Middle frontal gyrus (tissue), 1 donor: ENCODE results near the gene CLIC1.

ENCODE experiments used
- DNase-seq: peaks from one replicate; pipeline ENCODE4 v3.0.0-alpha.2; 2015; ENCODE audit warnings: low spot score; ENCODE audit errors: extremely low spot score

Gene CLIC1

DNA sequence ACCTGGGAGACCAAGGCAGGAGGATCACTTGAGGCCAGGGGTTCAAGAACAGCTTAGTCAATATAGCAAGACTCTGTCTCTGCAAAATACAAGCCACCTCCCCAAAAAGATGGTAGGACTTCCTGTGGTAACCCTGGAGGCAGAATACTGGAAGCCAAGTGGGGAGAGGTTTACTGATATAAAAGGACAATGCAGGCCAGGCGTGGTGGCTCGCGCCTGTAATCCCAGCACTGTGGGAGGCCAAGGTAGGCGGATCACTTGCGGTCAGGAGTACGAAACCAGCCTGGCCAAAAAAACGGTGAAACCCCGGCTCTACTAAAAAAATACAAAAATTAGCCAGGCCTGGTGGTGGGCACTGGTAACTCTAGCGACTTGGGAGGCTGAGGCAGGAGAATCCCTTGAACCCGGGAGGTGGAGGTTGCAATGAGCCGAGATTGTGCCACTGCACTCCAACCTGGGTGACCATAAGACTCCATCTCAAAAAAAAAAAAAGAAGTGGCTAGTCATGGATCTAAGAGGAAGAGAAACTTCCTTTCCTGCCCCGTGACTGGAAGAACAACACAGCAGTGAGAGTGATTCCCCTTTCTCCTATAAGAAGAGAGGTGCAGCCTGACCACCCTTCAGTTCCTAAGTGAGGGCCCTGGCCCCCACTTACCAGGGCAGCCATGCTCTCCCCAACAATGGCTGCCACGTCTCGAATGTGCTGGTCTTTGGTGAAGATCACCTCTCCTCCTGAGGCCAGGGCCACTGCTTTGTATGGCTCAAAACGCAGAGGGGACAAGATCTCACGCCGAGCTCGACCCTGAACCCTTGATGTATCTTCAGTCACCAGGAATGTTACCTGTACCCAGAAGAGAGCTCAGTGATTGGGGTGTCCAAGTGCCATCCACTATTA, 32.3 kb upstream of the CLIC1 start:
- no peak for DNase-seq

DNA sequence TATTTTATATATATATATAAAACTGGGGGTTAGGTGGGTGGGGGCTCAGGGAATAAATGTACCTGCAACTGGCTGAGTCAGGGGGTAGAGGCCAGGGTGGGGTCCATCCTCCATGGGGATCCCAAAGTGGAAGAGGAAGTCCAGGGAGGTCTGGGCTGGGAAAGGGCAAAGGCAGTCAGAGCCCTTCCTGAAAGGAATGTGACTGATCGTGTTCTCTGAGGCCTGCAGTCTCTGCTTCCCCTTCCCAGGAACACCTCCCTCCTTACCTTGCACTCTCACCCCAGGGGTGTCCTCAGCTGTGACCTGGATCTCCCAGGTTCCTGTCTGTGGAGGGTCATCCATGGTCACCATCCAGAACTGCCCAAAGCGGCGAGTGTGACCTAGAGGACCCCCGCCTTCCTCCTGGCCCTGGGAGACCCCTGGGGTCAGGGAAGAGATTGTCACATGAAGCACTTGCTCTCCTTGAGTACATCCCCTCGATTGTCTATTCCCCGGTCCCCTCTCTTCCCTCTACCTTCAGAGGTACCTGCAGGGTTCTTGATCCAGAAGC, 30.8 kb upstream of the CLIC1 start:
- DNase-seq, result no peak

DNA sequence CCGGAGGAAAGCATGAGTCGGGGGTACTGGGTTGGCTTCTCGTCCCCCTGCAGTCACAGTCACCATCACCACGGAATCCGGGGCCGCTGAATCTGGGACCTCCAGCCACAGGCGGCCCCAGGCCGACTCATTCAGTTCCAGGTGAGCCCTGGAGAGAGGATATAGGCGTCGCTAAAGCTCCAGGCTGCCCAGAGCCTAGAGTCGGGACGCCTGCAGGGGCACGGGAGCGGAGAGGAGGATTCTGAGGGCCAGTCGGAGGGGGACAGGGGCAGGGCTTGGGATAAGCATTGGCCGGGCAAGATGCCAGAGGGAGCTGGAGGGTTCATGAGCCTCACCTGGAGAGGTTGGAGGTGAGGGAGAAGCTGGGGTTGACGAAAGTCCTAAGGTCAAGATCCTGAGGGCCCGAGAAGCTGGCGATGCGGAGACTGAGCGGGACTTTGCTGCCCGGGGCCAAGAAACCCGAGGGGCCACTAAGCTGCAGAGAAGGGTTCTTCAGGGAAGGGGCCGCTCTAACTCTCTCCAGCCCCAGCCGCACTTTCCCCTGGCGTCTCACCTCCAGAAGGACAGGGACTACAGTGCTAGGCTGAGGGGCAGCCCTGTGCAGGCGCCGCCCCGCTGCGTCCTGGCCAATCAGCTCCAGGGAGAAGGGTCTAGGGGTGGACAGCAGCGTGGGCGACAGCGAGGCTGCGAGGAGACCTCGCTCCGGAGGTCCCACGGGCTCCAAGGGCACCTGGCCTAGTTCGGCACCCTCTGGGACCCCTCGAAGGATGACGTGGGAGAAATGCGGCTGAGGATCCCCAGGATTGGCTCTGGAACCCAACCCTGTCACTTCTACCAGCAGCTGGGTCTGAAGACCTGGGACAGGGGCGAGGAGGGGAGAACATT, 29.8 kb upstream of the CLIC1 start:
- DNase-seq, result no peak

DNA sequence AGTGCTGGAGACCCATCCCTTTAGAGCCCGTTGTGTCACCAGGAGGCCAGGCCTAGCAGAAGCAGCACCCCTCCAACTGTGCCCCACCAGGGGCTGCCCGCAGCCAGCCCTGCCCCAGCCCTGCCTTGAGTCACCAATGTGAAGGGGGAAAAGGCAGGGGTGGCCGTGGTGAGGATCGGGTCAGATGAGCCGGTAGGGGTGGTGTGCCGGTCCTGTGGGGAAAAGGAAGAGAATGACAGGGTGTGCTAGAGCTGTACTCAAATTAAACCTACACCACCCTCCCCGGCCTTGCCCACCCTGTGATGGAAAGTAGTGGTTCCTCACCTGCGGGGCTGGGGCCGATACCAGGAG, 29.2 kb upstream of the CLIC1 start:
- DNase-seq, result no peak

DNA sequence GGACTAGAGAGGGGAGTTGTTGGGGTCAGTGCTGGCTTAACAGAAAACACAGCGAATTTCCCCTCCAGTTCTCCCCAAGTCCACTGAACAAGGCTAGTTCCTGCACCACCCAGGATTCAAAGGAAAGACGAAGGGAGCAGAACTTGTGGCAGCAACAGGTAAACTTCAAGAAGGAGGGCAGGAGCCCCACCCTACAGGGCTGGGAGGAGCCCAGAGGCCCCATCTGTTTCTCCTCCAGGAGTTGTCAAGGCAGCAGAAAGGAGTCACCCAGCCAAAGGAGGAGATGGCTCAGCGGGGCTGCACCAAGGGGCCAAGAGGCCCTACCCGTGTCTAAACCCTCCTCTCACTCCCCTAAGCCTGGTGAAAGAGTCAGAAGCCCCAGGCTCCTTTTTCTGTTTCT, 27.9 kb upstream of the CLIC1 start:
- DNase-seq, result no peak

DNA sequence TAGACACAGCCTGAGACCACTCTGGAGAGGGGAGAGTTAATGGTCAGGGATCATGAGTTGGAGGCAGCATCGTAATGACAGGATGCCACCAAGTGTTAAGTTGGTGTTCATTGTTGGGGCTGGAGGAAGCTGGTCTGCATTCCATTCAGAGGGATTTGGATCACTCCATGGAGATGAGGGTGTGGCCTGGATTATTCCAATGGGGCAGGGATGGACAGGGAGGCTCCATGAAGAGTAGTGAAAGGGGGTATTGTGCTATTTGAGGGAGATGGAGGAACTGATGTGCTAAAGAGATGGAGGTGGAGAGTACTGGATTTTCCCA, 27.2 kb upstream of the CLIC1 start:
- no peak for DNase-seq

DNA sequence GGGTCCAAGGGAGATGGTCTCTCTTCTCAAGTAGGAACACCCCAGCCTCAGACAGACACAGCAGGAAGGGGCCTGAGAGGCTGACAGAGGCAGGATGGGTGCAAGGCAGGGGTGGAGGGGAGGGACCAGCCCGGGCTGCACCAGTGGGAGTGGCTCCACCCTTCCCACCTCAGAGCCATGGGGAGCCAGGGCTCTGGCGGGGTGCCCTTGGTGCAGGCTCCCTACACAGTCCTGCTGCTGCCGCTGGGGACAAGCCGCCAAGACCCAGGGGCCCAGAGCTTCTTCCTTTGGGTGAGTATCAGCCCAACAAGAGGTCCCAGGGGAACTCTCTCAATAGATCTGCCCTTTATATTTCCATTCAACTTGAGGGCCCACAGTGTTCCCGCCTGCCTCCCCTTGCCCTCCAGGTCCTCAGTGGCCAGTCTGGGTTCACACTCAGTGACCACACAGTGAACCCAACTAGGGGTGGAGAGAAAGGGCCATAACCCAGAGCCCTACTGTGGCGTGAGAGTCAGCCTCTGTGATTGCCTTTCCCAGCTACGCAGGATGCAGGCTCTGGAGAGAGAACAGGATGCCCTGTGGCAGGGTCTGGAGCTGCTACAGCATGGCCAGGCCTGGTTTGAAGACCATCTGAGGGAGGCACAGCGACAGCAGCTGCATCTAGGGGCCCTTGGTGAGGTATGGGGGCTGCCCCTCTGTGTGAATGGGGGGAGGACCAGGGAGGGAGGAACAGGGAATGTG, 26.7 kb upstream of the CLIC1 start:
- no peak for DNase-seq

DNA sequence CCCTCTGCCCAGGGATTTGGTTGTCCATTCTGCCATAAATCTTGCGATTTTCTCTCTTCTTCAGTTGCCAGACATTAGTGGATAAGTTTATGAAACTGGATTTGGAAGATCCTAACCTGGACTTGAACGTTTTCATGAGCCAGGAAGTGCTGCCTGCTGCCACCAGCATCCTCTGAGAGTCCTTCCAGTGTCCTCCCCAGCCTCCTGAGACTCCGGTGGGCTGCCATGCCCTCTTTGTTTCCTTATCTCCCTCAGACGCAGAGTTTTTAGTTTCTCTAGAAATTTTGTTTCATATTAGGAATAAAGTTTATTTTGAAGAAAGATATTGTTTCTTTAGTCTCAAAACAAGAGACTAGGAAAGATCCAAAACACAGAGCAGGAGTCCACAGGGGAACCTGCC, 26.0 kb upstream of the CLIC1 start, which contains the start of gene SAPCD1:
Gene SAPCD1, plus strand, starts transcription at position 301 of the 400 bp plus-strand sequence. CDS start 399 bp downstream, outside the sequence.
- DNase-seq, result no peak

DNA sequence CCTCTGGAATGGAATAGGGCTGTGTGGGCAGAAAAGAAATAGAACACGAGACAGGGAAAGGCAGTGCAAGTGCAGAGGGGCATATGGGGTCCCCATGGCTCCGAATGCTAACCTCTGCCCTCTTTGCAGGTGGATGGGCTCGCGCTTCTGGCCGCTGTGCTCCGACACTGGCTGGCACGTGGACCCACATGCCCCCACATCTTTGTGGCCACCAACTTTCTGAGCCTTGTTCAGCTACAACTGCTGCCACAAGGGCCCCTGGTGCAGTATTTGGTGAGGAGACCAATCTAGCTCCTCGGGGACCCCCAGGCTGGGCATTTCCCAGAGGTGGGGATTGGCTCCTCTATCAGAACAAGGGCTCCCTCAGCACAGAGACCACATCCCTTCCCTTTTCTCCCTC, 25.0 kb upstream of the CLIC1 start:
- DNase-seq, result no peak

DNA sequence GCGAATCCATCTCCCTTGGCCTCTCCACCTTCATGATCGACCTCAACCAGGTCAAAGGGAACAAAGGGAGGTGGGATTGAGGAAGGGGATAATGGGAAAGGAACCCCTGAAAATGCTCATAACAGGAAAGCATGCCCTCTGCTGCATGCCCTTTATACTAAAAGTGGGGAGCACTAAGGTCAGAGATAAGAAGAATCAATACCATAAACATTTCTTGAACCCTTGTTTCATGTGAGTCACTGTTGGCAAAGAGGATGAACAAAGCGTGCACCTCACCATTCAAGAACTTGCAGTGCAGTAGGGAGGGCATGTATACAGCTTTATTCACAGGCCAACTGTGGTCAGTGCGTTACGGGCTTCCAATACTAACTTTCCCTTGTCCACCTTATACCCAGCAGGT, 24.5 kb upstream of the CLIC1 start:
- DNase-seq, result no peak

DNA sequence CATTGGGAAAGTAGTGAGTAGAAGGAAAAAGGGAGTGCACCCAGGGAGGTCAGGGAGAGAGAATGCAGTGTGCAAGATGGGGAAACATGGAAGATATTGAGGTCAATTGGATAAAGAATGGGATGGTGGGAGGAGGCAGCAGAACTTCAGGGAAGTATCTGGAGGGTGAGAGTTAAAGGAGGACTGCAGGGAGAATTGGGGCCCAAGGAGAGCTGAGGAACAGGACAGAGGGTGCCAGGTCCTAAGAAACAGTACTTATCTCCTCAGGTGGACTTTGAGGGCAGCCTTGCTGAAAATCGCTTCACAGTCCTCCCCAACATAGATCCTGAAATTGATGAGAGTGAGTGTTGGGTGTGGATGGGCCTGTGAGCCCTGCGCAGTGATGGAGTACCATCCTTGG, 22.0 kb upstream of the CLIC1 start:
- DNase-seq, result no peak

DNA sequence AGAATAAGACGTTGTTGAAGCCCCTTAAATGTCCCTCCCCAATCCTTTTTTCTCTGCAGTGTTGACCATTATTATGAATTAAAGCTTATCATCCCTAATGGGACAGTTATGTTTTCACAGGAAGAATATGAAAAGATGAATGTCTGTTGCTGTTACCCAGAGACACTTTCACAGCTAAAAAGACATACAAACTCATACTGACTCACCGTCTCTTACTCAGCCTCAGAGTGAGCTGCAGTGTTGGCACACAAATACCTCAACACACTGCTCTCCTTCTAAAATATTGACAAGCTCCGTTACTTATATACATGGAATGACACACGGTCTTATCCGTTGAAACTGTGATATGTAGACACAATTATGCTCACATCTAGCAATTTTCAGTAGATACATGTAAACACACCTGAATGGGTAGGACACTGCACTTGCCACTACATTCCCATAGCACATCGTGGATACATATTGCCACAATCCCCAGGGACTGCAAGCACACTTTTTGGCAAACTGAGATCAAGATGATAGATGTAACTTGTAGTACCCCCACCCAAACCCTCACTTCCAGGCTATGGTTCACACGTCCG, 16.5 kb upstream of the CLIC1 start:
- no peak for DNase-seq

DNA sequence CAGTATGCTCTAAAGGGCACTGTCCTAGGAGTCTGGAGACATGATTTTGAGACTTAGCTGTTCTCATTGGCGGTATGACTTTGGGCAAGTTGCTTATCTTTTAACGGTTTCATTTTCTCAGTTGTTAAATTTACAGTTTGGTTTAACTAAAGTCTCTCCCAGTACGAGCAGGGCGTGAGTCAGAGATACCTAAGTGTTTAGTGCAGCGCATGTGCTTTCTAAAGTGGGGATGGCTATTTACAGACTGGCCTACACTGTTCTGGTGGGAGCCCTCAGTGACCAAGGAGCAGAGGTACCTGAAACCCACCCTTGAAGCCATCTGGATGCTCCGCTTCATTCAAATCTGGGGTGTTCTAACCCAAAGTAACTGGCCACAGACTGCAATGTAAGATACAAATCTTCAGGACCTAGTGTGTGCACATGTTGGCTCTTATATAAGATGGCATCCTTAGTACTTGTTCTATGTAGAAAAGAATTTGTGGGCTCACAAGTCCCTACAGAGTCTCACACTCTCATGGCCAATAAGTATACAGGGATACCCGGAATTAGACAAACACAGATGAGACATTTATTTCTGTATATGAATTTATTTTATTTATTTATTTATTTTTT, 14.2 kb upstream of the CLIC1 start:
- no peak for DNase-seq

DNA sequence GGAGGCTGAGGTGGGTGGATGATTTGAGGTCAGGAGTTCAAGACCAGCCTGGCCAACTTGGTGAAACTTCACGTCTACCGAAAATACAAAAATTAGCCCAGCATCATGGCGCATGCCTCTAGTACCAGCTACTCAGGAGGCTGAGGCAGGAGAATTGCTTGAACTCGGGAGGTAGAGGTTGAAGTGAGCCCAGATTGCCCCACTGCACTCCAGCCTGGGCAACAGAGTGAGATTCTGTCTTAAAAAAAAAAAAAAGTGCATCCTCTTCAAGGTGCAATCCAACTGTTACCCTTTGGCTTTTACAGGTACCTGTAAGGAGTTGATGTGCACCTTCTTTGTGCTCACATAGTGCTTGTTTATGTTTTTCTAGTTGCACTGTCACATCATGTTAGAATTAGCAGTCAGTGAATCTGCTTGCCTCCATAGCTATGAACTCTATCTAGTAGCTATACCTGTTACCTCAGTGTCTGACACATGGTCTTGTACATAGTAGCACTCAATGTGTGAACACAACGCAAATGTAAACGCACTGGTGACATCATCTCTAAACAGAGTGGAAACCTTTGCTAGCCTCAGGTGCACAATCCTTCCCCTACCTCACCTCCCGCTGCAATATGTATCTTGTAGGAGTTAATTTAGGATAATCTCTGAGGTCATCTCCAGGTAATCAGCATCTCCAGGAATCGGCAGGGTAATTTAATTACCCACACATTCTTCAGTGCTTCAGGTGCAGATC, 13.1 kb upstream of the CLIC1 start:
- no peak for DNase-seq

DNA sequence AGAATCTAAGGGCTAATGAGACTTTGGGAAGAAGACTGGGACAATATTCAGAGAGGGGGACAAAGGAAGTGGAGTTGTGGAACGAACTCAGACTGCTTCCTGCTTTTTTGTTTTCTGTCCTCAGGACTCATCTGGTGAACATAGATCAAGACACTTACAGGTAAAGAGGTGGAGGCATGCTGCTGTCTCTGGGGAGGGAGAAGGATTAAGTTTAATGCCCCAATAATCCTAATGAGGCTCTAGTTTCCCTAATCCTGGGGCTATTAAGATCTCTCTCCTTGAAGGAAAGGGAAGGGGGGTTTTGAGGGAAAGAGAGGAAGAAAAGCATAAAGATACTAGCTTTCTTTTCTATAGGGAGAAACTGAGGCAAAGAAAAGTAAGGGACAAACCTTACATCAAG, 8.1 kb upstream of the CLIC1 start:
- DNase-seq, result no peak

DNA sequence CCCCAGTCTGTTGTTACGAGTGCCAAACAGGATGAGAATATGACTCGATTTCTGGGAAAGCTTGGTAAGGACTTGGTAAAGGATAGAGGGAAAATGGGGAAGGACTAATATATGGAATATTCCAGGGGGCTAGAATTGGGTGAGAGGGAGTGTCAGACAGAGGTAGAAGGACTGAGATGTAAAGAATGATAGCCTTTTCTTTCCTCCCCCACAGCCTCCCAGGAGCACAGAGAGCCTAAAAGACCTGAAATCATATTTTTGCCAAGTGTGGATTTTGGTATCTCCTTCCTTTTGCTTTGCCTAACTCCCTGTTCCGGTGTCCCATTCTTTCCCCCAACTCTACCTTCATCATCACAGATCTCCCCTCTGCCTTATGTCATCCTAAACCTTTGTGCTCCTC, 6.6 kb upstream of the CLIC1 start:
- DNase-seq, result no peak

DNA sequence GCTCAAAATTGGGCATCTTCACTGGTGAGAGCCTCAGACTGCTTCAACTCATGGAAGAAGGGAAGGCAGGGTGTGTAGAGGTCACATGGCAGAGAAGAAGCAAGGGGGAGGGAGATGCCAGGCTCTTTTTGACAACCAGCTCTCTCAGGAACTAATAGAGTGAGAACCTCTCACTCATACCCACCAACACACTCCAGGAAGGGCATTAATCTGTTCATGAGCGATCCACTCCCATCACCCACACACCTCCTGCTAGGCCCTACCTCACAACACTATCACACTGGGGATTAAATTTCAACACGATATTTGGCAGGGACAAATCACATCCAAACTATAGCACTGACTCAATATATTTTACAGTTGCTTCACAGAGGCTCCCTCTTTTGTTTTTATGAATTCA, 5.5 kb upstream of the CLIC1 start:
- no peak for DNase-seq

DNA sequence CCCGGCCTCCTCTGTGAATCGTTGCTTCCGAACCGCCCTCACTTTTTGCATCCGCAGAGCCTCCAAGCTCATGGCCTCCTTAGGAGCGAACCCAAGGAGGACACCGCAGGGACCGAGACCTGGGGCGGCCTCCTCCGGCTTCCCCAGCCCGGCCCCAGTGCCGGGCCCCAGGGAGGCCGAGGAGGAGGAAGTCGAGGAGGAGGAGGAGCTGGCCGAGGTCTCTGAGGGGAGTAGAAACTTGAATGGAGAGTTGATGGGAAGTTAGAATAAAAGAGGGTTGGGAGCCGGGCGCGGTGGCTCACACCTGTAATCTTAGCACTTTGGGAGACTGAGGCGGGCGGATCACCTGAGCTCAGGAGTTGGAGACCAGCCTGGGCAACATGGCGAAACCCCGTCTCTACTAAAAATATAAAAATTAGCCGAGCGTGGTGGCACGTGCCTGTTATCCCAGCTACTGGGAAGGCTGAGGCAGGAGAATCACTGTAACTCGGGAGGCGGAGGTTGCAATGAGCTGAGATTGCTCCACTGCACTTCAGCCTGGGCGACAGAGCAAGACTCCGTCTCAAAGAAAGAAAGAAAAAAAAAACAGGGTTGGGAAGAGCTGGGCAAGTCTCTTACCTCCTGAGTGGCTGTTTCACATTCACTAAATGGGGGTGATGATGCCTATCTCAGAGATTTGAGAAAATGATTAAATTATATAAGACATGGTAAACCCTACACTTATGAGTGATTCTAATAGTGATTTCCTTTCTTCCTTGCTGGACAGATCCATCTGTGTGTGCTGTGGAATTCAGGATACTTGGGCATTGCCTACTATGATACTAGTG, 4.3 kb upstream of the CLIC1 start:
- no peak for DNase-seq
